Right forelimb (tissue), 1 donor: Measurements from ENCODE around the gene MRFAP1L1.
A peak's percentile ranks its signal among the peaks of the same experiment; 100 is the strongest.

Experiments
- DNase-seq: peaks from one replicate; pipeline ENCODE4 v3.0.0-alpha.2; 2018

Gene MRFAP1L1

GRCh38 chr4:6715704-6716017 lies 6.0 kb upstream of the MRFAP1L1 start:
- DNase-seq = no peak

GRCh38 chr4:6714954-6715353 lies 5.3 kb upstream of the MRFAP1L1 start:
- no peak for DNase-seq

- no peak for DNase-seq
Measured at GRCh38 chr4:6710996-6711395, 1.3 kb upstream of the MRFAP1L1 start.

- DNase-seq = no peak
Measured at GRCh38 chr4:6710282-6710681, 617 bp upstream of the MRFAP1L1 start.

DNA sequence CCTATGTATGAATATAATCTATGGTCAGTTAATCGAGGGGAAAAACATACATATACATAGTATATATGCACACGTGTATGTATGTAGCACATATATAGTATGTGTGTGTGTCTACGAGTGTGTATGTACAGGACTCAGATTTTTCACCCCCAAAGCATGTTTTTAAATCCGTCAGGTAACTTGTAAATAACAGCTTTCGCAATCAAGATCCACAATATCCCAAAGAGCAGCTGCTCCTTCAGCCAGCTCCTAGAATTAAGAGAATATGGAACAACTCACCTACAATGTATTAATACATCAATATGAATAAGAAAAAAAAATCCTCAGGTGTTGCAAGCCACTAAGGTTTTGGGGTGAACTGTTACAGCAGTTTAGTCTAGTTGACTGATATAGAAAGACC lies 3.5 kb downstream of the MRFAP1L1 start:
- no peak for DNase-seq

DNA sequence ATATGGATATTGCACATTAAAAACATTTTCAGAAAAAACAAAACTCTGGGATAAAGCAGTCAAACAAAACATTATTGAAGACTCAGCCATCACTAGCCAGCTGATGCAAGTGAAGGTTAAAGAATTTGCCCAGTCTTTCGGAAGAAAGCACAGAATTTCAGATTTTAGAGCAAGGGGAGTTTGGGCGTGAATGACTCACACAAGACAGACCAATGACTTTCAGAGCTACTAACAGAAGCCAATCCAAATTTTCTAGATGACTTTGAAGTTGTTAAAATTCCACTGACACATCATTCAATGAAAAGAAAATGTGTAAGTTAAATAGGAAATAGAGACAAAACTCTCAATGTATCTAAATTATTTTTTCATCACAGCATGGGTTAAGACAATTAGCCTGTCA lies 4.0 kb downstream of the MRFAP1L1 start:
- no peak for DNase-seq

DNA sequence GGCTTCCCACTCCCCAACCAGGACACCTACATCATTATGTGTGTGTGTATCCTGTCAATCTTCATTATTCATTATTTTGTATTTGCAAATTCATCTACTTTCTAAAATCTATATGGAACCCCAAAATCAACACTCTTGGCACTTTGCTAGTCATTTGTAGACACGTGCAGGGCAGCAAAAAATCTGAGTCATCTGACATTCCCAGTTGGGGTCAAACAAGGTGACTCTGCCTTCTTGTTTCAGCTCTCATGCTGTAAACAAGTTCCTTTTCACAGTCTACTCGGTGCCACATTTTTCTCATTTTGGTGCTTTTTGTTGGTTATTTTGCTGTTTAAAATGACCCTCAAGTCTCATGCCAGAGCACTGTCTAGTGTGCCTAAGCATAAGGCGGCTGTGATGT lies 5.9 kb downstream of the MRFAP1L1 start:
- no peak for DNase-seq

DNA sequence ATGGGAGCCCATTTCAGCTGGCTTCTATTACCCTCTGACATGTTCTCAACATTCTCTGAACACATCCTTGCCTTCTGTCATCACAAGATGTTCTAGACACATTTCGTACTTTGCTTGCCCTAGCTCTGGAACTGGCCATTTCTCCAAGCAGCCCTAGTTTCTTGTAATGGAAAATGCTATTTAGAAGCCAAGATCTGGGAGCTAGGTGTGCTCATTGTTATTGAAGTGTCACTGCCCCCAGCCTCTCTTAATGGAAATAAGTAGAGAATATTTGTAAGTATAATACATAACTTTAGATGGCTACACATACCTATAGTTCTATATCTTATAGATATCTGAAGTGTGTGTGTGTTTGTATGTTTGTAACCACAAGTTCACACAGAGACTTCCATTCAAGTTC lies 6.9 kb downstream of the MRFAP1L1 start:
- DNase-seq = no peak

GRCh38 chr4:6701371-6701770 lies 8.3 kb downstream of the MRFAP1L1 start:
- no peak for DNase-seq

- no peak for DNase-seq
Measured at GRCh38 chr4:6699903-6700302, 9.8 kb downstream of the MRFAP1L1 start.

- DNase-seq = no peak
Measured at GRCh38 chr4:6699388-6699787, 10.3 kb downstream of the MRFAP1L1 start.

GRCh38 chr4:6697131-6697530 lies 12.5 kb downstream of the MRFAP1L1 start:
- no peak for DNase-seq

GRCh38 chr4:6696611-6697010 lies 13.1 kb downstream of the MRFAP1L1 start:
- no peak for DNase-seq

GRCh38 chr4:6695660-6696610 lies 13.7 kb downstream of the MRFAP1L1 start:
- DNase-seq = no peak

DNA sequence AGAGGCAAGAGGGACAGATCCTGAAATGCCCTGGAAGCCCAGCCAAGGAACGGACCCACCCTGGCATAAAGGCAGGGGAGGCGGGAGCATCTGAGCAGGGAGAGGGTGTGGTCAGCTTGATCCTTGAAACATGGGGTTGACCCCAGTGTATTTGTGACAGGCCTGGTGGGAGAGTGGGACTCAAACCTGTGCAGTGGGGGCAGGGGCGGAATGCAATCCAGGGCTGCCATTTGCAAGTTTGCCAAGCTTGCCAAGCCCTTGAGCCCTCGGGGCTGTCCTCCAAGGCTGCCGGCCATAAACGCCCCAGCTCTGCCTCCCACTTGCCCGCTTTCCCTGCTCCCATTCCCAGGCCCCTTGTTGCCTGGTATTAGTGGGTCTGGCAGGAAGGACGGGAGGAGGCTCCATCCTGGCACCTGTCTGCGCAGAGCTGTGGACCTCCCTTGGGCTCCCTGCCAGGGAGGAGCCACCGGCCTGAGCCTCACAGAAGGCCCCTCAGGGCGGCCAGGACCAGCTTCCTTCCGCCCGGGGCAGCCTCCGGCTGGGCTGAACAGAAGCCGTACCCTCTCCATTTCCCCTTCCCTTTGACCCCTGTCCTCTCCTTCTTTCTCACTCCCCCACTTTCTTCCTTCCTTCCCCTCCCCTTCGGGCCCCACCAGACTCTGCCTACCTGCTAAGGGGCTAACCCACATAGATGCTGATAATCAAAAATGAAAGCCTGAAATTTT lies 15.3 kb downstream of the MRFAP1L1 start:
- DNase-seq = no peak

DNA sequence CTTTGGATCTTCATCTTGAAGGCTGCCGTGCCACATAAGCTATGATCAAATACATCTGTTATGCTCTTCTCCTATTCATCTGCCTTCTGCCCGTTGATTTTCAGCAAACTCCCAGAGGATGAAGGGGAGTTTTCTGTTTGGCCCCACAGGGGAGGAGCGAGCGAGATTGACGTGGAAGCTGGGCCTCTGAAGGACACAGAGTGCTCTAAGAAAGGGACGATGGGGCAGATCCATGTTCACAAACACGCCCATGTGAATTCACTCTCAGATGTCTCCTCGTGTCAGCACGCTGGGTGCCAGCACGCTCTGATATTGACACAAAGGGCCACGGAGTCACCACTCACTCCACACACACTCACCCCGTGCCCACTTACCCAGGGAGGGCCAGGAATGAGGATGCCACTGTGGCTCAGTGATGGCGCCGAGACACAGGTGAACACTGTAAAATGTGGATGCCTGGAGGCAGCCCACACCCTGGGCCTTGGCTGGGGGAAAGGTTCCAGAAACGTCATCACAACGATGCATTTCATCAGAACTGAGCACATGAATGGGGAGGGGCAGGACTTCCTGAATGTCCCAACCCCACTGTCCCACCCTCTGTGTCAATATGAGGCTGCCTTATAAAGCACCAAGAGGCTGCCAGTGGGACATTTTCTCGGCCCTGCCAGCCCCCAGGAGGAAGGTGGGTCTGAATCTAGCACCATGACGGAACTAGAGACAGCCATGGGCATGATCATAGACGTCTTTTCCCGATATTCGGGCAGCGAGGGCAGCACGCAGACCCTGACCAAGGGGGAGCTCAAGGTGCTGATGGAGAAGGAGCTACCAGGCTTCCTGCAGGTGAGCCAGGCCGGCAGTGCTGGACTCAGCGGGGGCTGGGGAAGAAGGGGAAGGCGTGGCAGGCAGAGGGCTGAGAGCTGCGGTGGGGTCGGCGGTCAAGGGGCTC lies 16.2 kb downstream of the MRFAP1L1 start, which contains the start of gene S100P:
TSS of gene S100P (plus strand) at position 648 of the 946 bp plus-strand sequence. CDS start at position 703, 55 bp downstream.
- no peak for DNase-seq

- DNase-seq = no peak
Measured at GRCh38 chr4:6692806-6693205, 16.9 kb downstream of the MRFAP1L1 start.

GRCh38 chr4:6692379-6692778 lies 17.3 kb downstream of the MRFAP1L1 start:
- no peak for DNase-seq

- no peak for DNase-seq
Measured at GRCh38 chr4:6689506-6689960, 20.1 kb downstream of the MRFAP1L1 start.

DNA sequence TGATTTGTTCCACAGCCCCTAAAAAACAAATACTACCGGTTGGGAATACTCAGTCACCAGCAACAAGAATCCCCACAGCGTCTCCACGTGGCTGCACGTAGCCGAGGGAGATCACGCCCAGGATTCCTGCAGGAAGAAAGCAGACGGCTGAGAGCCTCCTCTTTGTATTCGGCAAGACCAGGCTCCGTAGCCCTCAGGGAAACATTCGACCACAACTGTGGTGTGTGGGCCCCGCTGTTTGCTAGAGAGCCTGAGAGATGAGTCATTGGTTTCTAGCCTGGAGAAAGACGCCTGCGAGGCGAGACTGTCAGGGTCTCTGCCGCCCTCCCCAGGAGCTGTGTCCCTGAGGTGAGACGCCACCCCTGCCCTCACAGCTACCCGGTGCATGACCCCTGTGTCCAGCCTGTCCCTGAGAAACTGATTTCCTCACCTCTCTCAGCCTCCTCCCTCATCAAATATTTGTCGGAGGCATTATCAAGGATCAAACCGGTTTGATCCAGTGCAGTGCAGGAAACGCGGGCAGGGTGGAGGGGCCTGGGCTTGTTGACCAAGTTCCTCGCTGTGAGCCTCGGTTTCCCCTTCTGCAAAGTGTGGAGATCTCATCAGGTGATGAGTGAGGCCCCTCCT lies 20.7 kb downstream of the MRFAP1L1 start:
- DNase-seq = peak; percentile 66

DNA sequence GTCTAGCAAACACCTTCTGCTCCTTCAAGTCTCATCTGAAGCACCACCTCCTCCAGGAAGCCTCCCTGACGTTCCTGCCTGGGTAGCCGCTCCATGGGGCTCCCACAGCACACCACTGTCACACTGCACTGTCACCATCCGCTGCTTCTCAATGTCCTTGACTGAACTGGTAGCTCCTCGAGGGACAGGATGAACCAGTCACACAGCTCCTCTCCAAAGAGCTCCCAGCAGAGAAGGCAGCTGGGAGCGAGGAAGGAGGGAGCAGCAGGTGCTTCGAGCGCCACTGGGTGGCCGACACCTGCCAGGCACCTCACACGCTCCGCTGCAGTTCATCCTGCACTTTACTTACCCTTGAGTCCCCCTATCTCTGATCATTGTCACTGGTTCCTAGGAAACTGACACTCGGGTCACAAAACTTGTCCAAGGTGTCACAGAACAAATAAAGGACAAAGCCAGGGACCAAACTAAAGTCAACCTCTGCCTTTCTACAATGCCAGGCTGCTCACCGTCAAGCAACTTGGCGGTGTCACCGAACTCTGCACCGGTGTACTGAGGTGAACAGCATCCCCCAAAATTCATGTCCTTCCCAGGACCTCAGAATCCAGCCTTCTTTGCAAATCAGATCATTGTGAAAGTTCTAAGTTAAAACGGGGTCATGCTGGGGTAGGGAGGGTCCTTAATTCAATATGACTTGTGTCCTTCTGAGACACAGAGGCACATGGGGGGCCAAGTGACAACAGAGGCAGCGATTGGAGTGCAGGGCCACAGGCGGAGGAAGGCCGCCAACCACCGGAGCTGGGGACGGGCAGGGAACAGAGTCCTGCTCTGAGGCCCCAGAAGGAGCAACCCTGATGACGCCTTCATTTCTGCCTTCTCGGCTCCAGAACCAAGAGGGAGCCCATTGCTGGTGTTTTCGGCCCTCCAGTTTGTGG lies 21.5 kb downstream of the MRFAP1L1 start:
- no peak for DNase-seq
